ENCODE results near the gene DMD.

Gene DMD

DNA sequence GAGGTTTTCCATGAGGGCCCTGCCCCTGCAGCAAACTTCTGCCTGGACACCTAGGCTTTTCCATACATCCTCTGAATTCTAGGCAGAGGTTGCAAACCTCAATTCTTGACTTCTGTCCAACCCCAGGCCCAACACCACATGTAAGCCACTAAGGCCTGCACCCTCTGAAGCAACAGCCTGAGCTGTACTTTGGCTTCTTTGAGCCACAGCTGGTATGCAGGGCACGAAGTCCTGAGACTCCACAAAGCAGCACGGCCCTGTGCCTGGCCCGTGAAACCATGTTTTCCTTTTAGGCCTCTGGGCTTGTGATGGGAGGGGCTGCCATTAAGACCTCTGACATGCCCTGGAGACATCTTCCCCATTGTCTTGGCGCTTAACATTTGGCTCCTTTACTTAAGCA lies 1411.1 kb downstream of the DMD start:
- DNase-seq (ENCODE audit: insufficient read length, low spot score) (no peak), FAIRE-seq (no peak)
- TF ChIP-seq, protein P1, sequence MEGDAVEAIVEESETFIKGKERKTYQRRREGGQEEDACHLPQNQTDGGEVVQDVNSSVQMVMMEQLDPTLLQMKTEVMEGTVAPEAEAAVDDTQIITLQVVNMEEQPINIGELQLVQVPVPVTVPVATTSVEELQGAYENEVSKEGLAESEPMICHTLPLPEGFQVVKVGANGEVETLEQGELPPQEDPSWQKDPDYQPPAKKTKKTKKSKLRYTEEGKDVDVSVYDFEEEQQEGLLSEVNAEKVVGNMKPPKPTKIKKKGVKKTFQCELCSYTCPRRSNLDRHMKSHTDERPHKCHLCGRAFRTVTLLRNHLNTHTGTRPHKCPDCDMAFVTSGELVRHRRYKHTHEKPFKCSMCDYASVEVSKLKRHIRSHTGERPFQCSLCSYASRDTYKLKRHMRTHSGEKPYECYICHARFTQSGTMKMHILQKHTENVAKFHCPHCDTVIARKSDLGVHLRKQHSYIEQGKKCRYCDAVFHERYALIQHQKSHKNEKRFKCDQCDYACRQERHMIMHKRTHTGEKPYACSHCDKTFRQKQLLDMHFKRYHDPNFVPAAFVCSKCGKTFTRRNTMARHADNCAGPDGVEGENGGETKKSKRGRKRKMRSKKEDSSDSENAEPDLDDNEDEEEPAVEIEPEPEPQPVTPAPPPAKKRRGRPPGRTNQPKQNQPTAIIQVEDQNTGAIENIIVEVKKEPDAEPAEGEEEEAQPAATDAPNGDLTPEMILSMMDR (IDR thresholded peaks at IDR 0.05; ENCODE audit: insufficient read depth, missing control alignments): no peak

DNA sequence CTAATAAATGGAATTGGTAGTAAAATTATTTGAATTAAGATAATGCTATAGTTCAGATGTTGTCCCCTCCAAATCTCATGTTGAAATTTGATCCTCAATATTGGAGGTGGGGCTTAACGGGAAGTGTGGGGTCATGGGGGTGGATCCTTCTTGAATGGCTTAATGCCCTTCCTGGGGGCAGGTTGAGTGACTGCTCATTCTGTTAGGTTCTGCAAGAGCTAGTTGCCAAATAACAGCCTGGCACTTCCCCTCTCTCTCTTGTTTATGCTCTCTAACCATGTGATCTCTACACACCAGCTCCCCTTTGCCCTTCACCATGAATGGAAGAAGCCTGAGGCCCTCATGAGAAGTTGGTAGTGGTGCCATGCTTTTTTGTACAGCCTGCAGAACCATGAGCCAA lies 1414.7 kb downstream of the DMD start:
- DNase-seq (ENCODE audit: insufficient read length, low spot score): no peak
- FAIRE-seq: no peak
- TF ChIP-seq, protein P1 (IDR thresholded peaks at IDR 0.05; ENCODE audit: insufficient read depth, missing control alignments): no peak

DNA sequence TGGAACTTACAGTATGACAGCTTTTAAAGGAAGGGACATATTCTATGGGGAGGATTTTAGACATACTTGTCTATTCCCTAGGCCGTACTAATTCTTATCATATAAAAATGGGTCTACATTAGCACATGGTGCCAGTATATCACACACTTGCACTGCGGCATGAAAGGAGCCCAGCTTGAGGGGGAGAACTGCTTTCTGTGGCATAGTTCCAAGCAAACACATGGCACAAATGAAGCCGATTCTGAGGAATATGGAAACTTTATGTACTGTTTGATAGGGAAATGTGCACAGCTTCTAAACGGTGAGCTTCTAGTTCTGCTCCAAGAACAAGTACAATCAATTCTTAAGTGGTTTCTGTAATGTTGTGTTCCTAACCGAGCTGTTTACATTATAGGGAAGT lies 1463.9 kb downstream of the DMD start:
- FAIRE-seq: no peak
- TF ChIP-seq, protein P1 (IDR thresholded peaks at IDR 0.05; ENCODE audit: insufficient read depth, missing control alignments): no peak
- DNase-seq (ENCODE audit: insufficient read length, low spot score): no peak

- DNase-seq (ENCODE audit: insufficient read length, low spot score) (no peak), FAIRE-seq (no peak)
- TF ChIP-seq, protein P1 (IDR thresholded peaks at IDR 0.05; ENCODE audit: insufficient read depth, missing control alignments): no peak
Measured at GRCh38 chrX:31743004-31743403, 1468.3 kb downstream of the DMD start.

DNA sequence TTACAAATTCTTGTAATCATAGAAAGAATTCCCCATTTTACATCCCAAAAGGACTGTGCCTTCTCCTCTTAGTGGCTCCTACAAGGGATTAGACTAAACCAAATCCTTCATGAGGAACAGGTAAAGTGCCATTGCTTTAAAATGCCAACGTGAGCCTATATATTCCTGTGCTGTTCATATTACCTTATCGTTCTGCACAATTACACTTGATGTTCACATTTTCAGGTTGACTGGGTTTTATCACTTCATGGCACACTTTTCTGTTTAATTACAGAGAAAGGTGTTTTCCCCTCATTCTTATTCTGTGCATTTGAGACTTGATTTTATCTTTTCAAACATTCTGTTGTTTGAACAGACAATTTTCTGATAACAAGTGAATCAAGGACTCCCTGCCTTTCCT lies 1493.9 kb downstream of the DMD start:
- TF ChIP-seq, protein P1 (IDR thresholded peaks at IDR 0.05; ENCODE audit: insufficient read depth, missing control alignments): no peak
- no peak for DNase-seq (ENCODE audit: insufficient read length, low spot score)
- no peak for FAIRE-seq

DNA sequence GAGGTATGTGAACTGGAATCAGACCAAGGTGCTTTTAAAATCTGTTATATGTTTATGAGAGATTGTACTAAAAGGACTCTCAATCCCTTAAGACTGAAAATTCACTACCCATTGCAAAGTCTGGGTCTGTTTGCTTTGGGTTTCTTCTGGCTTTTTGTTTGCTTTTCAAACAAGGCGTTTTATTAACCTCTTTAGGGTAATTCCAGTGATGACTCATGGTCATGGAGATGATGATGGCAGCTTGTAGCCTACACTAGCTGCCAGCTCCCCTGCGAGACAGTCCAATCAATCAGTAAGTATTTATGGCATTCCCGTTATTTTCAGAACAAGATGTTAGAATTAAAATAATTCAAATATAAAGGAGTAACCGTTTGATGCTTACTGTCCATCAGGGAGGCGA lies 1495.7 kb downstream of the DMD start:
- TF ChIP-seq, protein P1 (IDR thresholded peaks at IDR 0.05; ENCODE audit: insufficient read depth, missing control alignments): no peak
- FAIRE-seq (no peak), DNase-seq (ENCODE audit: insufficient read length, low spot score) (no peak)

DNA sequence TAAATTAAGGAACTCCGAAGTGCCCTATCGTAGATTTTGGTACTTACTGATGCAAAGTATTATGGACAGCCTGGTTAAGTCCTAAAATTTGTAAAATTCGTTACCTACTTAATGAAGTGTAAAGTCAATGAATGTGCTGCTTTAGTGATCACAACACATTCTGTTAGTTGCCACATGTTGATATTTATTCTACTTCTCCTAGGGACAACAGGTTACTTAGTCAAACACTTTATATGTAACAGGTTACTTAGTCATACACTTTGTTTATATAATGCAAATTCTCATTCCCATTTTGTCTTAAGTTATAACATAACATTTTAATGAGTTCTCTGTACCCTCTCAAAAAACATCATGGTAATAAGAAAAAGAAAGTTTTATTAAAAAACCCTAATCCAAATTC lies 1496.6 kb downstream of the DMD start:
- DNase-seq (ENCODE audit: insufficient read length, low spot score) (no peak), FAIRE-seq (no peak)
- TF ChIP-seq, protein P1 (IDR thresholded peaks at IDR 0.05; ENCODE audit: insufficient read depth, missing control alignments): no peak

All from D721Med (cell line).